Endothelial cell of umbilical vein (primary cell): ENCODE data around the gene KRTAP10-1. TPM values are rescaled to one million over a fixed set of nuclear protein-coding genes. Genes with fewer than 3 reads are reported as not detected.

Experiments used
- BruUV-seq: library from RNA; stranded (reverse); fragments of 400-500 nt; replicated peaks from 2 replicates; lab custom pipeline; 2021; lab: Mats Ljungman, UMichigan
- CTCF ChIA-PET: fragments of 300-600, 350-600 bp; sonication (Branson Sonifier 250); formaldehyde crosslinking; loops from one replicate; lab custom pipeline; 2021; ENCODE audit warnings: antibody characterized with exemption, inconsistent platforms; lab: Charles Lee
- POLR2A ChIA-PET: fragments of 300-600, 350-600 bp; sonication (Branson Sonifier 250); formaldehyde crosslinking; loops from one replicate; lab custom pipeline; 2021; ENCODE audit warnings: antibody characterized with exemption, inconsistent platforms; lab: Charles Lee
- DNase-seq: peaks from one replicate; pipeline ENCODE4 v3.0.0-alpha.2; 2011; ENCODE audit warnings: low read depth, low spot score
- FAIRE-seq: peaks from 2 replicates; lab custom pipeline; 2011; peaks lifted over from hg19 to GRCh38; lab: Jason Lieb, UNC
- H2AFZ ChIP-seq: 2 replicates; pipeline ENCODE4 v1.6.0; 2012; ENCODE audit warnings: low read depth, low read length, control low read depth, inconsistent platforms
- H3K27ac ChIP-seq: 2 replicates; pipeline ENCODE4 v1.5.1; 2011; ENCODE audit warnings: low read depth, mild to moderate bottlenecking, control low read depth, low read length, moderate library complexity; ENCODE audit not compliant: insufficient read depth
- H3K27me3 ChIP-seq, 2 experiments: 2 replicates each; pipeline versions ENCODE4 v1.6.0 to v1.6.1; 2011; ENCODE audit warnings: low read length in 2 of 2, mixed read lengths in 1 of 2; ENCODE audit not compliant: control insufficient read depth in 2 of 2, insufficient read depth in 2 of 2
- H3K36me3 ChIP-seq, 2 experiments: 2 replicates in 1 of 2; 3 replicates in 1 of 2; pipeline ENCODE4 v1.5.1; 2011; ENCODE audit warnings: low read length in 2 of 2, mild to moderate bottlenecking in 1 of 2, moderate library complexity in 1 of 2; ENCODE audit not compliant: control insufficient read depth in 2 of 2, insufficient read depth in 2 of 2; ENCODE audit errors: extremely low read depth in 1 of 2
- H3K4me1 ChIP-seq: 3 replicates; pipeline ENCODE4 v1.5.1; 2011; ENCODE audit warnings: mild to moderate bottlenecking, low read length; ENCODE audit not compliant: control insufficient read depth, insufficient read depth; ENCODE audit errors: extremely low read depth
- H3K4me2 ChIP-seq: 2 replicates; pipeline ENCODE4 v1.6.1; 2011; ENCODE audit warnings: low read length, control low read depth, mixed read lengths; ENCODE audit not compliant: insufficient read depth
- H3K4me3 ChIP-seq, 3 experiments: fragments of 200-600 bp in 1 of 3; sonication (generic), shearing (Covaris generic) in 1 of 3; replicated peaks in 1 of 3; 2 replicates each; pipeline ENCODE4 v1.5.1; 2011 to 2016; ENCODE audit warnings: control low read depth in 3 of 3, low read length in 3 of 3, mild to moderate bottlenecking in 2 of 3, inconsistent platforms in 1 of 3, low read depth in 1 of 3, moderate library complexity in 1 of 3; ENCODE audit not compliant: insufficient read depth in 1 of 3
- H3K79me2 ChIP-seq: 2 replicates; pipeline ENCODE4 v1.6.0; 2012; ENCODE audit warnings: low read length, inconsistent platforms; ENCODE audit not compliant: control insufficient read depth, insufficient read depth
- H3K9ac ChIP-seq: replicated peaks from 2 replicates; pipeline ENCODE3; 2011; ENCODE audit warnings: low read length, control low read depth; ENCODE audit not compliant: insufficient read depth; ENCODE audit errors: extremely low read depth
- H3K9me1 ChIP-seq: replicated peaks from 3 replicates; pipeline ENCODE4 v1.6.0; 2011; ENCODE audit warnings: mild to moderate bottlenecking, low read length; ENCODE audit not compliant: control insufficient read depth, insufficient read depth; ENCODE audit errors: extremely low read depth
- H3K9me3 ChIP-seq: replicated peaks from 2 replicates; pipeline ENCODE4 v1.5.1; 2012; ENCODE audit warnings: low read length, inconsistent platforms; ENCODE audit not compliant: control insufficient read depth, insufficient read depth
- H4K20me1 ChIP-seq: replicated peaks from 2 replicates; pipeline ENCODE3; 2011; ENCODE audit warnings: mild to moderate bottlenecking, low read length; ENCODE audit not compliant: control insufficient read depth, insufficient read depth; ENCODE audit errors: extremely low read depth
- CTCF ChIP-seq, 2 donors: IDR thresholded peaks; 1 replicate in 1 of 2; 2 replicates in 1 of 2; pipeline ENCODE4 v1.5.1; 2011; ENCODE audit warnings: low read length in 2 of 2, mild to moderate bottlenecking in 2 of 2, moderate library complexity in 2 of 2, control low read depth in 1 of 2, inconsistent platforms in 1 of 2, low read depth in 1 of 2; ENCODE audit not compliant: insufficient read depth in 1 of 2; ENCODE audit errors: extremely low read depth in 1 of 2
- EZH2 ChIP-seq: IDR thresholded peaks from 2 replicates; pipeline ENCODE4 v1.6.1; 2012; ENCODE audit warnings: borderline replicate concordance, low read depth, mild to moderate bottlenecking, moderate library complexity, low read length, inconsistent platforms; ENCODE audit not compliant: severe bottlenecking
- FOS ChIP-seq: IDR thresholded peaks from 2 replicates; pipeline ENCODE4 v1.6.1; 2011; ENCODE audit warnings: mild to moderate bottlenecking, low read length, moderate library complexity, borderline replicate concordance; ENCODE audit not compliant: insufficient read depth
- GATA2 ChIP-seq: IDR thresholded peaks from 2 replicates; pipeline ENCODE4 v1.7.0; 2011; ENCODE audit warnings: low read depth, mild to moderate bottlenecking, moderate library complexity, mixed read lengths, low read length; ENCODE audit not compliant: insufficient read length, insufficient read depth
- JUN ChIP-seq: IDR thresholded peaks from 2 replicates; pipeline ENCODE4 v1.6.1; 2011; ENCODE audit warnings: borderline replicate concordance, low read depth; ENCODE audit not compliant: insufficient read length, insufficient read depth
- MAX ChIP-seq: IDR thresholded peaks from 2 replicates; pipeline ENCODE4 v1.6.1; 2011; ENCODE audit not compliant: insufficient read depth, insufficient read length
- MYC ChIP-seq: IDR thresholded peaks from one replicate; pipeline ENCODE4 v1.6.1; 2011; ENCODE audit warnings: mild to moderate bottlenecking, low read depth, low read length
- POLR2A ChIP-seq: IDR thresholded peaks from 2 replicates; pipeline ENCODE4 v1.6.1; 2012; ENCODE audit warnings: low read depth, mild to moderate bottlenecking, control low read depth, low read length
- POLR2AphosphoS5 ChIP-seq: IDR thresholded peaks from 2 replicates; pipeline ENCODE4 v1.6.1; 2012; ENCODE audit warnings: low read depth, mild to moderate bottlenecking, control low read depth, low read length, moderate library complexity; ENCODE audit not compliant: insufficient read depth
- dilution Hi-C: fragments of 300-500 bp; cut with MboI; formaldehyde crosslinking; loops from one replicate; pipeline ENCODE4 v1.15.0; 2019; ENCODE audit warnings: low sequenced_read_pairs; ENCODE audit not compliant: extremely low pct_ligation_motif_present
- intact Hi-C: fragments of 100-400 bp; cut with micrococcal nuclease; formaldehyde crosslinking; loops from one replicate; pipeline ENCODE4 v1.10.0; 2022
- polyA plus RNA-seq, 4 experiments: library from polyadenylated mRNA; depleted of rRNA in 3 of 4; stranded (reverse) in 3 of 4; unstranded in 1 of 4; fragments of >200 nt; gene quantifications; 2 replicates each; pipeline versions ENCODE4 v1.2.1 to v1.2.3, GENCODE V29; 2011 to 2012; ENCODE audit warnings: missing spikeins in 1 of 4
- total RNA-seq: library from RNA; stranded (reverse); gene quantifications from 2 replicates; pipeline ENCODE4 v1.2.3, GENCODE V29; 2021

Gene KRTAP10-1
- total and polyA plus RNA-seq, 2 donors (not counting 3 experiments of a cell fraction or from before 2014, with no cell fraction given): not detected

GRCh38 chr21:44505673-44506278 is 34.2 kb downstream of the KRTAP10-1 start:
- FAIRE-seq (no peak), DNase-seq (no peak)
- intact Hi-C loops (no loop called here), dilution Hi-C loops (no loop called here)
- BruUV-seq: no TSS peak
- Histone ChIP-seq H3K36me3 (no peaks in the 10 kb centered on the region), H3K4me2 (no peak overlapping the region), H2AFZ (no peak overlapping the region), H3K27me3 (no peaks in the 10 kb centered on the region), H3K9me1 (no peaks in the 10 kb centered on the region), H3K4me3 (no peak overlapping the region), H3K9ac (no peak overlapping the region), H3K27ac (no peak overlapping the region), H3K4me1 (no peaks in the 10 kb centered on the region), H3K79me2 (no peaks in the 10 kb centered on the region), H4K20me1 (no peaks in the 10 kb centered on the region), H3K9me3 (no peaks in the 10 kb centered on the region)
- ChIA-PET CTCF (interaction anchor here (1.2 to 2.2 kb wide), 3 partner anchors 12 to 296 kb away, joined by 3 to 11 read pairs (median 4); partner anchors contain the start of gene UBE2G2), POLR2A (interaction anchor here (0.5 kb wide), 1 partner anchor 30 kb away, joined by 4 read pairs; no protein-coding TSS in a partner anchor)
- TF ChIP-seq EZH2 (no peak), GATA2 (no peak), JUN (no peak), POLR2A (no peak), POLR2AphosphoS5 (no peak), CTCF (IDR thresholded peaks at IDR 0.05; ENCODE audit: extremely low read depth in 1 of 2, insufficient read depth in 1 of 2, low read depth in 1 of 2, low read length in 2 of 2) (no peak), MYC (no peak), MAX (no peak), FOS (no peak)
